Motor neuron (in vitro differentiated cells): Measurements from ENCODE around the gene CCDC91. TPM values are rescaled to one million over a fixed set of nuclear protein-coding genes. Genes with fewer than 3 reads are reported as not detected.
"Not testable (repeated sequence)": the region's sequence is repeated elsewhere in the genome, so short reads cannot be mapped to it uniquely, and the experiment has no call there.

ENCODE experiments used
- ATAC-seq, 8 experiments: fragments of 200-7000 bp; cut with Tn5 transposase; replicated peaks in 6 of 8; 2 replicates each; pipeline ENCODE4 v1.8.0; 2021; ENCODE audit warnings: mild to moderate bottlenecking in 8 of 8, moderate library complexity in 8 of 8
- H3K27ac ChIP-seq, 2 donors: fragments of 250-450 bp; sonication (Bioruptor Pico); 2 replicates each; pipeline ENCODE4 v1.9.0; 2021; ENCODE audit warnings: antibody characterized with exemption in 2 of 2, mild to moderate bottlenecking in 2 of 2, moderate library complexity in 1 of 2
- H3K4me1 ChIP-seq, 2 donors: fragments of 250-450 bp; sonication (Bioruptor Pico); replicated peaks in 1 of 2; 2 replicates each; pipeline ENCODE4 v1.6.1; 2021; ENCODE audit warnings: antibody characterized with exemption in 2 of 2, mild to moderate bottlenecking in 2 of 2, moderate library complexity in 1 of 2
- H3K4me3 ChIP-seq, 5 donors: fragments of 250-450 bp; sonication (Bioruptor Pico); 2 replicates each; pipeline ENCODE4 v1.9.0; 2021; ENCODE audit warnings: antibody characterized with exemption in 5 of 5, mild to moderate bottlenecking in 5 of 5, moderate library complexity in 4 of 5
- WGBS, 10 experiments: fragments of 450-650 bp; shearing (Covaris generic); methylation state at CpG; one replicate each; pipeline ENCODE4 v1.0.0; 2022; 5-methylcytosine and 5-hydroxymethylcytosine counted together
- in situ Hi-C, 9 experiments: fragments of 400-800 bp; cut with MboI; loops; one replicate each; pipeline ENCODE4 v1.15.0; 2021; ENCODE audit warnings: low sequenced_read_pairs in 9 of 9, low pct_unique_long_range_greater_than_20kb in 2 of 9; ENCODE audit not compliant: unreplicated experiment in 9 of 9
- total RNA-seq, 8 experiments: library from RNA; unstranded; fragments of 300-600 nt; gene quantifications; 2 replicates each; pipeline versions ENCODE4 v1.2.3 to v1.2.4, GENCODE V29; 2022

CCDC91 gene
- total RNA-seq, 8 experiments from 2014 or later, result 21.6 to 42.3 (median 30.2) TPM

DNA sequence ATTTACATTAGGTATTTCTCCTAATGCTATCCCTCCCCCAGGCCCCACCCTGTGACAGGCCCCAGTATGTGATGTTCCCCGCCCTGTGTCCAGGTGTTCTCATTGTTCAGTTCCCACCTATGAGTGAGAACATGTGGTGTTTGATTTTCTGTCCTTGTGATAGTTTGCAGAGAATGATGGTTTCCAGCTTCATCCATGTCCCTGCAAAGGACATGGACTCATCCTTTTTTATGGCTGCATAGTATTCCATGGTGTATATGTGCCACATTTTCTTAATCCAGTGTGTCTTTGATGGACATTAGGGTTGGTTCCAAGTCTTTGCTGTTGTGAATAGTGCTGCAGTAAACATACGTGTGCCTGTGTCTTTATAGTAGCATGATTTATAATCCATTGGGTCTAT lies 139.5 kb downstream of the CCDC91 start:
- 100% methylated on average over 1 of the region's 2 CpGs; no CpG with 5 or more reads in 9 of the 10 experiments for WGBS, 10 experiments
- H3K27ac ChIP-seq, H3K4me3 ChIP-seq, ATAC-seq, H3K4me1 ChIP-seq, in situ Hi-C loops: not testable (repeated sequence)

DNA sequence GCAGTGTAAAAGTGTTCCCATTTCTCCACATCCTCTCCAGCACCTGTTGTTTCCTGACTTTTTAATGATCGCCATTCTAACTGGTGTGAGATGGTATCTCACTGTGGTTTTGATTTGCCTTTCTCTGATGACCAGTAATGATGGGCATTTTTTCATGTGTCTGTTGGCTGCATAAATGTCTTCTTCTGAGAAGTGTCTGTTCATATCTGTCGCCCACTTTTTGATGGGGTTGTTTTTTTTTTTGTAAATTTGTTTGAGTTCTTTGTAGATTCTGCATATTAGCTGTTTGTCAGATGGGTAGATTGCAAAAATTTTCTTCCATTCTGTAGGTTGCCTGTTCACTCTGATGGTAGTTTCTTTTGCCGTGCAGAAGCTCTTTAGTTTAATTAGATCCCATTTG lies 140.0 kb downstream of the CCDC91 start:
- H3K4me1 ChIP-seq, H3K4me3 ChIP-seq, H3K27ac ChIP-seq, ATAC-seq, in situ Hi-C loops: not testable (repeated sequence)
- 0 to 100% (median 96%) methylated on average over 1 to 3 of the region's 3 CpGs; no CpG with 5 or more reads in 5 of the 10 experiments for WGBS, 10 experiments

DNA sequence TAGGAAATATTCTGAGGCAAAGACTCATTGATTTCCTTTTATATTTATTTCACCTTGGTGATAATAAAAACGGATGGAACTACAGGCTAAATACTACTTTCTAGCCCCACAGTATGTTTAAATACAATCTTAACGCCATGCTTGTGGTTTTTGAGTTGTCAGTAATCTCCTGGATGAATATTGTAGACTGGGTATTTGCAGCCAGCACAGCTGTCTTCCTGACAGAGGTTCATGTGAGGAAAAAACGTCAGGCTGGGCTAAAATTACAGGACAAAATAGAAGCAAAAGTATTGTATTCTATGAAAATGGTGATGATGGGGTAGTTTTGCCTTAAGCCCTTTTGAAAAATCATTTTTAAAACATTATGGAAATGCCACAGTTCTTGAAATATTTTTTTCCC lies 140.9 kb downstream of the CCDC91 start:
- no peak overlapping the region for H3K27ac ChIP-seq
- in situ Hi-C loops, result no loop called here
- no peak for ATAC-seq
- no peak overlapping the region for H3K4me3 ChIP-seq
- H3K4me1 ChIP-seq, result no peaks in the 10 kb centered on the region
- 12 to 100% (median 70%) methylated on average over 2 to 3 of the region's 3 CpGs; no CpG with 5 or more reads in 1 of the 10 experiments for WGBS, 10 experiments

- in situ Hi-C loops, result no loop called here
- no peak overlapping the region for H3K27ac ChIP-seq
- peak in 2 of 8 experiments; percentile 32 to 57 for ATAC-seq
- WGBS, 10 experiments, result 43 to 92% (median 75%) methylated on average over 1 to 3 of the region's 4 CpGs; no CpG with 5 or more reads in 3 of the 10 experiments
- H3K4me1 ChIP-seq, result no peaks in the 10 kb centered on the region
- H3K4me3 ChIP-seq, result no peak overlapping the region
These were observed 150.2 kb downstream of the CCDC91 start for GRCh38 chr12:28340261-28341045.

DNA sequence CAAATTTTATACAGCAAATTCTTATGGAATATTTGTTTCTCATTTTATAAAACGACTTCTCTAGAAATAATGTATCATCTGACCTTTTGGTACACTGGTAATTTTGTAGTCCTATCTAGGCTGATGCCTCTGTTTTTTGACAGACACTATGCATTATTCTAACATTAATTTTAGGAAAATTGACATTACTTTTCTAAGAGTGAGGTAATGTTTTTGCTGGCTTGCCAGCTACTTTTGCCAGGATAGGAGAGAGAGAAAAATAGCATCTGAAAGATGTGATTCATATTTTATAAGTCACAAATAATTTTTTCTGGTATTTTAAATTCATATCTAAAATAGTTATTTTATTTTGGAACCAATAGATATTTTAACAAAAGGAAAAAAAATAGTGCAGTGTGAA lies 153.5 kb downstream of the CCDC91 start:
- Histone ChIP-seq H3K4me1 (no peaks in the 10 kb centered on the region), H3K4me3 (no peak overlapping the region), H3K27ac (no peak overlapping the region)
- no peak for ATAC-seq
- in situ Hi-C loops, result no loop called here
- 40 to 100% (median 80%) methylated on average over 1 of the region's 1 CpG; no CpG with 5 or more reads in 1 of the 10 experiments for WGBS, 10 experiments

GRCh38 chr12:28346567-28346966 lies 156.3 kb downstream of the CCDC91 start:
- no peak overlapping the region for H3K4me3 ChIP-seq
- no peak for ATAC-seq
- no peaks in the 10 kb centered on the region for H3K4me1 ChIP-seq
- 88 to 100% (median 98%) methylated on average over 2 of the region's 2 CpGs; no CpG with 5 or more reads in 6 of the 10 experiments for WGBS, 10 experiments
- H3K27ac ChIP-seq, result no peak overlapping the region
- in situ Hi-C loops, result no loop called here

GRCh38 chr12:28349196-28349595 lies 158.9 kb downstream of the CCDC91 start:
- WGBS, 10 experiments, result 71 to 100% (median 94%) methylated on average over 1 to 2 of the region's 2 CpGs

DNA sequence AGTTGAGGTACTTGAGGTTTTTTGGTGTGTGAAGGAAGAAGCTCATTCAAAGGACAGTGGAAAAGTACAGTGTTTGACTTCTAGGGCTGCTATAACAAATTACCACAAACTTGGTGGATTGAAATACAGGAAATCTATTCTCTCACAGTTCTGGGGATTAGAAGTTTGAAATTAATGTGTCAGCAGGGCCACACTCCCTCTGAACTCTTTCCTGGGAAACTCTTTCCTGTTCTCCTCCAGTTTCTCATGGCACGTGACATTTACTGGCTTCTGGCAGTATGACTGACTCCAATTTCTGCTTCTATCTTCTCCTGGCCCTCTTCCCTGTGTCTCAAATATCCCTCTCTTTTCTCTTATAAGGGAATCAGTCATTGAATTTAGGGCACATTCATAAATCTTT lies 160.2 kb downstream of the CCDC91 start:
- H3K27ac ChIP-seq, result no peak overlapping the region
- 67 to 100% (median 100%) methylated on average over 1 of the region's 1 CpG; no CpG with 5 or more reads in 2 of the 10 experiments for WGBS, 10 experiments
- H3K4me1 ChIP-seq, result no peaks in the 10 kb centered on the region
- no peak for ATAC-seq
- H3K4me3 ChIP-seq, result no peak overlapping the region
- in situ Hi-C loops, result no loop called here

More at GRCh38 chr12:28349196-28349595, 158.9 kb downstream of the CCDC91 start:
- no peak overlapping the region for H3K4me3 ChIP-seq
- no peak for ATAC-seq
- H3K27ac ChIP-seq, result no peak overlapping the region
- no peaks in the 10 kb centered on the region for H3K4me1 ChIP-seq
- in situ Hi-C loops, result no loop called here

- Histone ChIP-seq H3K4me3 (no peak overlapping the region), H3K27ac (no peak overlapping the region), H3K4me1 (no peaks in the 10 kb centered on the region)
- 75 to 100% (median 90%) methylated on average over 1 to 2 of the region's 2 CpGs; no CpG with 5 or more reads in 4 of the 10 experiments for WGBS, 10 experiments
- no peak for ATAC-seq
- in situ Hi-C loops, result no loop called here
These were observed 161.2 kb downstream of the CCDC91 start for GRCh38 chr12:28351414-28351813.

- Histone ChIP-seq H3K4me1 (no peaks in the 10 kb centered on the region), H3K27ac (no peak overlapping the region), H3K4me3 (no peak overlapping the region)
- ATAC-seq, result no peak
- in situ Hi-C loops, result no loop called here
These were observed 164.9 kb downstream of the CCDC91 start for GRCh38 chr12:28355161-28355560.

GRCh38 chr12:28360253-28360652 lies 170.0 kb downstream of the CCDC91 start:
- Histone ChIP-seq H3K4me3 (no peak overlapping the region), H3K27ac (no peak overlapping the region), H3K4me1 (no peaks in the 10 kb centered on the region)
- ATAC-seq, result no peak
- in situ Hi-C loops, result no loop called here
- 55 to 100% (median 84%) methylated on average over 1 to 2 of the region's 2 CpGs; no CpG with 5 or more reads in 4 of the 10 experiments for WGBS, 10 experiments

DNA sequence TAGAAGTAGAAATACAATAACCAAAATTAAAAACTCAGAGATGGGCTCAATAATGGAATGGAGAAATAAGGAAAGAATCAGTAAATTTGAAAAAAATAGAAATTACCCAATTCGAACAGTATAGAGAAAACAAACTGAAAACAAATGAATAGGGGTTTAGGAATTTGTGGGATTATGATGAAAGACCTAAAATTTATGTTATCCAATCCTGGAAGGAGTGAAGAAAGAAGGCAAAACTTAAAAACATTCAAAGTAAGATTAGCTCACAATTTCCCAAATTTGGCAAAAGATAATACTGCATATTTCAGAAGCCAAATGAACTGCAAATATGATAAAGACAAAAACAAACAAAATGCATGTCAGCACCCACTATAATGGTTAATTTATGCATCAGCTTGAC lies 177.1 kb downstream of the CCDC91 start:
- in situ Hi-C loops, result no loop called here
- no peaks in the 10 kb centered on the region for H3K4me1 ChIP-seq
- H3K27ac ChIP-seq, result no peak overlapping the region
- no peak overlapping the region for H3K4me3 ChIP-seq
- WGBS, 10 experiments, result 15 to 97% (median 73%) methylated on average over 1 of the region's 1 CpG
- ATAC-seq, result no peak

DNA sequence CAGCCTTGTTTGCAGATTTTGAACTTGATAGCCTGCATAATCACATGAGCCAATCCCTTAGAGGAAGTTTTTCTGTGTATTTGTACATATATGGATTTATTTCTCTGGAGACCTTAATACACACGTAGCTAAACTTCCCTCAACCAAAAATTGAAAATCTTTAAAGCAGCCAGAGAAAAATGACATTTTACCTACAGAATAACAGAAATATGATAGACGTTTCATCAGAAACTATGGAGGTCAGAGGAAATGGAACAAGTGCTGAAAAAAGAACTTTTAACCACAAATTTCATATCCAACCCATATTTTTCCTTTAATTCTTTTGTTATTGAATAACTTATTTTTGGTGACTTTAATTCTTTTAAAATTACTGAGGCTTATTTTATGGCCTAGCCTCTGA lies 177.7 kb downstream of the CCDC91 start:
- no peaks in the 10 kb centered on the region for H3K4me1 ChIP-seq
- H3K27ac ChIP-seq, result no peak overlapping the region
- 77 to 100% (median 86%) methylated on average over 1 to 2 of the region's 2 CpGs; no CpG with 5 or more reads in 2 of the 10 experiments for WGBS, 10 experiments
- in situ Hi-C loops, result no loop called here
- no peak overlapping the region for H3K4me3 ChIP-seq
- ATAC-seq, result no peak

DNA sequence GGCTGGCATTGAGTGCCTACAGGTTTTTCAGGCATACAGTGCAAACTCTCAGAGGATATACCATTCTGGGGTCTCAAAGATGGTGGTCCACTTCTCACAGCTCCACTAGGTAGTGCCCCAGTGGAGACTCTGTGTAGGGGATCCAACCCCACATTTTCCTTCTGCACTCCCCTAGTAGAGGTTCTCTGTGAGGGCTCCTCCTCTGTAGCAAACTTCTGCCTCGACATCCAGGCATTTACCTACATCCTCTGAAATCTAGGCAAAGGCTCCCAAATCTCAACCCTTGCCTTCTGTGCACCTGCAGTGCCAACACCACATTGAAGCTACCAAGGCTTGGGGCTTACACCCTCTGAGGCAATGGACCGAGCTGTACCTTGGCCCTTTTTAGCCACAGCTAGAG lies 179.2 kb downstream of the CCDC91 start:
- Histone ChIP-seq H3K4me3 (no peak overlapping the region), H3K27ac (no peak overlapping the region), H3K4me1 (no peaks in the 10 kb centered on the region)
- no peak for ATAC-seq
- WGBS, 10 experiments, result 86% methylated on average over 1 of the region's 2 CpGs; no CpG with 5 or more reads in 9 of the 10 experiments
- in situ Hi-C loops, result no loop called here
